Neural cell (in vitro differentiated cells): ENCODE measurements around the gene NBDY. TPM values are rescaled to one million over a fixed set of nuclear protein-coding genes. Genes with fewer than 3 reads are reported as not detected.

Source experiments
- H2AFZ ChIP-seq: fragments of 200-600, 300-800 bp; sonication (generic), shearing (Covaris generic); 2 replicates; pipeline ENCODE4 v1.6.0; 2014; ENCODE audit warnings: low read depth, mild to moderate bottlenecking, antibody characterized with exemption, low read length, moderate library complexity
- H3F3A ChIP-seq: fragments of 200-600 bp; shearing (Covaris generic); 2 replicates; pipeline ENCODE4 v1.6.1; 2016; ENCODE audit warnings: mild to moderate bottlenecking, moderate library complexity, mixed read lengths, antibody characterized with exemption, low read length; ENCODE audit not compliant: insufficient read depth, poor library complexity, severe bottlenecking
- H3K27ac ChIP-seq: fragments of 200-600, 300-800 bp; sonication (generic), shearing (Covaris generic); 2 replicates; pipeline ENCODE4 v1.5.1; 2014; ENCODE audit warnings: mild to moderate bottlenecking, low read length, moderate library complexity
- H3K27me3 ChIP-seq: fragments of 300-800, 200-600 bp; sonication (generic), shearing (Covaris generic); 2 replicates; pipeline ENCODE4 v1.6.0; 2014; ENCODE audit warnings: mild to moderate bottlenecking, low read depth, low read length, moderate library complexity; ENCODE audit not compliant: insufficient read depth
- H3K36me3 ChIP-seq: fragments of 300-800, 200-600 bp; sonication (generic), shearing (Covaris generic); 2 replicates; pipeline ENCODE4 v1.5.1; 2014; ENCODE audit warnings: mild to moderate bottlenecking, antibody characterized with exemption, low read length, moderate library complexity; ENCODE audit not compliant: insufficient read depth
- H3K4me2 ChIP-seq: fragments of 300-800, 200-600 bp; sonication (generic), shearing (Covaris generic); 2 replicates; pipeline ENCODE4 v1.6.0; 2014; ENCODE audit warnings: mild to moderate bottlenecking, low read length
- H3K4me3 ChIP-seq: fragments of 300-800, 200-600 bp; sonication (generic), shearing (Covaris generic); 2 replicates; pipeline ENCODE4 v1.5.1; 2014; ENCODE audit warnings: mild to moderate bottlenecking, low read length, moderate library complexity
- H3K79me2 ChIP-seq: fragments of 200-600 bp; shearing (Covaris generic); replicated peaks from 2 replicates; pipeline ENCODE4 v1.6.0; 2014; ENCODE audit warnings: mild to moderate bottlenecking, low read length, moderate library complexity; ENCODE audit not compliant: insufficient read depth
- H3K9ac ChIP-seq: fragments of 300-800, 200-600 bp; sonication (generic), shearing (Covaris generic); 2 replicates; pipeline ENCODE4 v1.6.1; 2016; ENCODE audit warnings: mild to moderate bottlenecking, low read length, mixed read lengths
- H3K9me2 ChIP-seq: fragments of 200-600 bp; shearing (Covaris generic); 2 replicates; pipeline ENCODE4 v1.6.1; 2016; ENCODE audit warnings: mild to moderate bottlenecking, low read length, mixed read lengths; ENCODE audit not compliant: insufficient read depth
- H3K9me3 ChIP-seq: fragments of 200-600, 300-800 bp; sonication (generic), shearing (Covaris generic); 2 replicates; pipeline ENCODE4 v1.6.1; 2016; ENCODE audit warnings: mild to moderate bottlenecking, mixed run types, low read length, moderate library complexity, mixed read lengths
- H4K20me1 ChIP-seq: fragments of 200-600 bp; shearing (Covaris generic); 2 replicates; pipeline ENCODE4 v1.6.1; 2016; ENCODE audit warnings: mild to moderate bottlenecking, mixed run types; ENCODE audit not compliant: insufficient read depth
- CTCF ChIP-seq: fragments of 450-650 bp; IDR thresholded peaks from 2 replicates; pipeline ENCODE4 v1.5.1; 2014; ENCODE audit warnings: antibody characterized with exemption, mild to moderate bottlenecking, moderate library complexity; ENCODE audit not compliant: poor library complexity, severe bottlenecking
- MXI1 ChIP-seq: fragments of 450-650 bp; conservative IDR thresholded peaks from 2 replicates; pipeline ENCODE4 v1.6.1; 2014; ENCODE audit warnings: antibody characterized with exemption, mild to moderate bottlenecking; ENCODE audit not compliant: poor library complexity, severe bottlenecking
- POLR2AphosphoS5 ChIP-seq: IDR thresholded peaks from 2 replicates; pipeline ENCODE4 v1.6.1; 2012
- REST ChIP-seq: IDR thresholded peaks from 2 replicates; pipeline ENCODE4 v1.6.1; 2012; ENCODE audit warnings: borderline replicate concordance
- polyA plus RNA-seq: library from polyadenylated mRNA; depleted of rRNA; stranded (reverse); fragments of >200 nt; gene quantifications from 2 replicates; pipeline ENCODE4 v1.2.3, GENCODE V29; 2014

NBDY gene
- polyA plus RNA-seq, 1 donor from 2014 or later, result 29.7 TPM

GRCh38 chrX:56764153-56764974, 35.3 kb downstream of the NBDY start:
- Histone ChIP-seq H3F3A (no peaks in the 10 kb centered on the region), H3K4me2 (no peak overlapping the region), H3K27me3 (no peaks in the 10 kb centered on the region), H2AFZ (no peak overlapping the region), H3K27ac (no peak overlapping the region), H3K36me3 (no peaks in the 10 kb centered on the region), H3K9ac (no peak overlapping the region), H4K20me1 (no peaks in the 10 kb centered on the region), H3K4me3 (no peak overlapping the region), H3K9me3 (no peaks in the 10 kb centered on the region), H3K79me2 (no peaks in the 10 kb centered on the region), H3K9me2 (no peaks in the 10 kb centered on the region)
- TF ChIP-seq MXI1 (no peak), CTCF (peak; percentile 30)

GRCh38 chrX:56764975-56765791, 36.1 kb downstream of the NBDY start:
- H3K79me2 ChIP-seq, result no peaks in the 10 kb centered on the region
- TF ChIP-seq POLR2AphosphoS5 (no peak), REST (no peak), CTCF (no peak)
- H3K9me2 ChIP-seq, result no peaks in the 10 kb centered on the region
- H3F3A ChIP-seq, result no peaks in the 10 kb centered on the region
- H3K9me3 ChIP-seq, result no peaks in the 10 kb centered on the region
- no peak overlapping the region for H2AFZ ChIP-seq
- H3K4me2 ChIP-seq, result no peak overlapping the region
- H3K4me3 ChIP-seq, result no peak overlapping the region
- no peak overlapping the region for H3K9ac ChIP-seq
- H3K36me3 ChIP-seq, result no peaks in the 10 kb centered on the region
- no peak overlapping the region for H3K27ac ChIP-seq
- H4K20me1 ChIP-seq, result no peaks in the 10 kb centered on the region
- H3K27me3 ChIP-seq, result no peaks in the 10 kb centered on the region
